Measurements from ENCODE around the gene LIMA1.
A peak's percentile ranks its signal among the peaks of the same experiment; 100 is the strongest.
"Not testable (repeated sequence)": the region's sequence is repeated elsewhere in the genome, so short reads cannot be mapped to it uniquely, and the experiment has no call there.

Gene LIMA1

GRCh38 chr12:50185970-50186663, 97.2 kb downstream of the LIMA1 start:
- no peak for DNase-seq (ENCODE audit: low spot score)

GRCh38 chr12:50185301-50185895, 97.9 kb downstream of the LIMA1 start:
- no peak for DNase-seq (ENCODE audit: low spot score)

- DNase-seq (ENCODE audit: low spot score): no peak
Observed at GRCh38 chr12:50184261-50184660, 99.1 kb downstream of the LIMA1 start.

- DNase-seq (ENCODE audit: low spot score): no peak
Observed at GRCh38 chr12:50182461-50182860, 100.9 kb downstream of the LIMA1 start.

- DNase-seq (ENCODE audit: low spot score): no peak
Observed at GRCh38 chr12:50181691-50182090, 101.6 kb downstream of the LIMA1 start.

- DNase-seq (ENCODE audit: low spot score): no peak
Observed at GRCh38 chr12:50175716-50176026, 107.6 kb downstream of the LIMA1 start.

GRCh38 chr12:50174971-50175715, 108.2 kb downstream of the LIMA1 start:
- DNase-seq (ENCODE audit: low spot score): peak; percentile 44

GRCh38 chr12:50167049-50167828, 116.1 kb downstream of the LIMA1 start, which contains the start of gene CERS5:
CERS5 (minus strand) TSS chr12:50167369; CDS start chr12:50167297, 72 bp downstream.
- DNase-seq (ENCODE audit: low spot score): peak; percentile 99

- DNase-seq (ENCODE audit: low spot score): peak; percentile 85
Observed at GRCh38 chr12:50166799-50167048, 116.6 kb downstream of the LIMA1 start.

- no peak for DNase-seq (ENCODE audit: low spot score)
Observed at GRCh38 chr12:50164963-50165362, 118.4 kb downstream of the LIMA1 start.

GRCh38 chr12:50162230-50162629, 121.1 kb downstream of the LIMA1 start:
- DNase-seq (ENCODE audit: low spot score): no peak

- no peak for DNase-seq (ENCODE audit: low spot score)
Observed at GRCh38 chr12:50160643-50161042, 122.7 kb downstream of the LIMA1 start.

- no peak for DNase-seq (ENCODE audit: low spot score)
Observed at GRCh38 chr12:50157259-50157658, 126.1 kb downstream of the LIMA1 start.

- DNase-seq (ENCODE audit: low spot score): no peak
Observed at GRCh38 chr12:50156641-50157040, 126.7 kb downstream of the LIMA1 start.

GRCh38 chr12:50154947-50155346, 128.4 kb downstream of the LIMA1 start:
- DNase-seq (ENCODE audit: low spot score): not testable (repeated sequence)

- no peak for DNase-seq (ENCODE audit: low spot score)
Observed at GRCh38 chr12:50151047-50151687, 132.2 kb downstream of the LIMA1 start.

GRCh38 chr12:50149311-50149710, 134.0 kb downstream of the LIMA1 start:
- no peak for DNase-seq (ENCODE audit: low spot score)

GRCh38 chr12:50148011-50148410, 135.3 kb downstream of the LIMA1 start:
- DNase-seq (ENCODE audit: low spot score): not testable (repeated sequence)

- no peak for DNase-seq (ENCODE audit: low spot score)
Observed at GRCh38 chr12:50147281-50147680, 136.0 kb downstream of the LIMA1 start.

GRCh38 chr12:50145439-50145838, 137.9 kb downstream of the LIMA1 start:
- DNase-seq (ENCODE audit: low spot score): no peak

- no peak for DNase-seq (ENCODE audit: low spot score)
Observed at GRCh38 chr12:50142993-50143392, 140.3 kb downstream of the LIMA1 start.

- peak; percentile 34 for DNase-seq (ENCODE audit: low spot score)
Observed at GRCh38 chr12:50132505-50133135, 150.7 kb downstream of the LIMA1 start.

Measured in iPS-NIHi11 (cell line).